ENCODE data around the gene STMN3.

GRCh38 chr20:63693083-63693732 is 40.0 kb upstream of the STMN3 start:
- TF ChIP-seq EZH2 (IDR thresholded peaks at IDR 0.05; ENCODE audit: low read length, unreplicated experiment) = no peak
- TF ChIP-seq EZH2phosphoT487 (IDR thresholded peaks at IDR 0.05; ENCODE audit: borderline replicate concordance, low read length) = no peak
- no peak for TF ChIP-seq CTCF (conservative IDR thresholded peaks at IDR 0.05; ENCODE audit: low read depth, low read length)

All from PC-3 (cell line).